Neural crest cell (in vitro differentiated cells): Measurements from ENCODE around the gene NUBPL. TPM values are rescaled to one million over a fixed set of nuclear protein-coding genes. Genes with fewer than 3 reads are reported as not detected.

ENCODE experiments used
- DNase-seq: peaks from one replicate; pipeline ENCODE4 v3.0.0; 2021; ENCODE audit warnings: low read depth, mixed read lengths, low spot score
- H3K27ac Mint-ChIP-seq: one replicate; pipeline ENCODE4 v1.8.0; 2021; ENCODE audit warnings: mild to moderate bottlenecking, mixed read lengths; ENCODE audit not compliant: unreplicated experiment
- H3K27me3 Mint-ChIP-seq: 2 replicates; pipeline ENCODE4 v1.8.0; 2021; ENCODE audit warnings: low read depth, mild to moderate bottlenecking, mixed read lengths
- H3K36me3 Mint-ChIP-seq: 2 replicates; pipeline ENCODE4 v1.8.0; 2021; ENCODE audit warnings: low read depth, mild to moderate bottlenecking, mixed read lengths
- H3K4me1 Mint-ChIP-seq: 2 replicates; pipeline ENCODE4 v1.8.0; 2021; ENCODE audit warnings: mixed read lengths
- H3K4me3 Mint-ChIP-seq: one replicate; pipeline ENCODE4 v1.8.0; 2021; ENCODE audit warnings: mild to moderate bottlenecking, mixed read lengths
- H3K9me3 Mint-ChIP-seq: 2 replicates; pipeline ENCODE4 v1.8.0; 2021; ENCODE audit warnings: mixed read lengths
- CTCF ChIP-seq: fragments of 200-600 bp; sonication (generic); conservative IDR thresholded peaks from 2 replicates; pipeline ENCODE4 v1.5.0; 2021; ENCODE audit warnings: antibody characterized with exemption, mild to moderate bottlenecking
- long read RNA-seq: library from polyadenylated mRNA; unstranded; transcript quantifications from one replicate; pipeline ENCODE4 v2.0.0, GENCODE V29; 2020
- total RNA-seq: library from RNA; stranded (reverse); gene quantifications from 2 replicates; pipeline ENCODE4 v1.2.1, GENCODE V29; 2021

NUBPL gene
- total RNA-seq: 13.2 and 13.8 TPM in 2 replicates
- long read RNA-seq, transcript NUBPL-201 (11 exons, 3,049 nt): major isoform, 46 of 59 reads
- long read RNA-seq, partial matches to known transcripts: 2 of 59 reads
- long read RNA-seq, other reads (novel, unspliced or antisense): 9 of 59 reads

GRCh38 chr14:31561155-31561846, at the start of gene NUBPL:
NUBPL (plus strand) TSS chr14:31561404; CDS start chr14:31561440, 36 bp downstream.
- H3K4me1 Mint-ChIP-seq: peaks cover 26% of the 10 kb centered on the region
- H3K27me3 Mint-ChIP-seq: peaks cover 24% of the 10 kb centered on the region
- TF ChIP-seq CTCF: no peak
- H3K36me3 Mint-ChIP-seq: no peaks in the 10 kb centered on the region
- peak within 1 kb of the TSS; percentile 99 for H3K27ac Mint-ChIP-seq
- peak; percentile 95 for DNase-seq
- no peaks in the 10 kb centered on the region for H3K9me3 Mint-ChIP-seq
- H3K4me3 Mint-ChIP-seq: peak within 1 kb of the TSS; percentile 97

- Mint-ChIP-seq H3K36me3 (no peaks in the 10 kb centered on the region), H3K27ac (no peak overlapping the region), H3K4me1 (no peaks in the 10 kb centered on the region), H3K27me3 (no peaks in the 10 kb centered on the region), H3K9me3 (peaks cover 3% of the 10 kb centered on the region), H3K4me3 (no peak overlapping the region)
- DNase-seq: no peak
- TF ChIP-seq CTCF: no peak
Observed at GRCh38 chr14:31527087-31527486, 34.1 kb upstream of the NUBPL start.

- DNase-seq: no peak
- H3K36me3 Mint-ChIP-seq: no peaks in the 10 kb centered on the region
- no peak for TF ChIP-seq CTCF
- no peaks in the 10 kb centered on the region for H3K27me3 Mint-ChIP-seq
- no peak overlapping the region for H3K27ac Mint-ChIP-seq
- peaks cover 3% of the 10 kb centered on the region for H3K9me3 Mint-ChIP-seq
- H3K4me1 Mint-ChIP-seq: no peaks in the 10 kb centered on the region
- no peak overlapping the region for H3K4me3 Mint-ChIP-seq
Observed at GRCh38 chr14:31527546-31527945, 33.7 kb upstream of the NUBPL start.

- no peak for TF ChIP-seq CTCF
- Mint-ChIP-seq H3K9me3 (peaks cover 3% of the 10 kb centered on the region), H3K27me3 (no peaks in the 10 kb centered on the region), H3K36me3 (no peaks in the 10 kb centered on the region), H3K4me1 (no peaks in the 10 kb centered on the region), H3K27ac (no peak overlapping the region), H3K4me3 (no peak overlapping the region)
- no peak for DNase-seq
Observed at GRCh38 chr14:31529053-31529452, 32.2 kb upstream of the NUBPL start.

DNA sequence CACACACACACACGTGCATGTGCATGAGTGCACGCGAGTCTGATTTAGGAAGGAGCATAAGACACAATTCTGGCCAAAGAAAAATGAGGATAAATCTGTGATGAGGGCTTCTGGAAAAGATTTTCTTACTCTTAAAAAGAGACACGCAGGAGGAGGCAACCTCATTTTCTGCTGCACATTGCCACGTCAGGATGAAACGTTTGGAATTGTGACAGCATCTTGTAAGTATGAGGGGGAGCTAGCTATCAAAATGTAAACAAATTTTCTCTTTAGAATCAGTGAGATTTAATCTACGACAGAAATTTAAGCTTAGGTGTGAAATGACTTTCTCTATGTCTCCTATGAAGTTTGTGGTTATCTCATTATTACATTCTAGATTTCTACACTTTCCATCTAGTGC, 31.1 kb upstream of the NUBPL start:
- Mint-ChIP-seq H3K4me1 (no peaks in the 10 kb centered on the region), H3K9me3 (peaks cover 3% of the 10 kb centered on the region), H3K27me3 (no peaks in the 10 kb centered on the region), H3K27ac (no peak overlapping the region), H3K36me3 (no peaks in the 10 kb centered on the region), H3K4me3 (no peak overlapping the region)
- TF ChIP-seq CTCF: no peak
- DNase-seq: no peak
